Esophagus muscularis mucosa (tissue), 4 donors: Measurements from ENCODE around the gene SH3PXD2A.

Source experiments
- EP300 ChIP-seq: sonication (generic); formaldehyde crosslinking; IDR thresholded peaks from one replicate; pipeline ENCODE4 v1.6.1; 2017; ENCODE audit warnings: antibody characterized with exemption
- POLR2A ChIP-seq: fragments of 450-650 bp; IDR thresholded peaks from one replicate; pipeline ENCODE4 v1.6.1; 2017; ENCODE audit warnings: antibody characterized with exemption, moderate library complexity, mild to moderate bottlenecking, low read depth
- POLR2AphosphoS5 ChIP-seq, 2 donors: sonication (generic); formaldehyde crosslinking; IDR thresholded peaks; one replicate each; pipeline ENCODE4 v1.6.1; 2017; ENCODE audit warnings: antibody characterized with exemption in 2 of 2
- TF ChIP-seq, protein P1 (sequence below), 3 experiments: fragments of 200-600 bp in 2 of 3; fragments of 450-650 bp in 1 of 3; sonication (generic) in 2 of 3; IDR thresholded peaks; one replicate each; pipeline ENCODE4 v1.5.1; 2017 to 2019; ENCODE audit warnings: antibody characterized with exemption in 3 of 3, mild to moderate bottlenecking in 2 of 3, moderate library complexity in 1 of 3

DNA sequence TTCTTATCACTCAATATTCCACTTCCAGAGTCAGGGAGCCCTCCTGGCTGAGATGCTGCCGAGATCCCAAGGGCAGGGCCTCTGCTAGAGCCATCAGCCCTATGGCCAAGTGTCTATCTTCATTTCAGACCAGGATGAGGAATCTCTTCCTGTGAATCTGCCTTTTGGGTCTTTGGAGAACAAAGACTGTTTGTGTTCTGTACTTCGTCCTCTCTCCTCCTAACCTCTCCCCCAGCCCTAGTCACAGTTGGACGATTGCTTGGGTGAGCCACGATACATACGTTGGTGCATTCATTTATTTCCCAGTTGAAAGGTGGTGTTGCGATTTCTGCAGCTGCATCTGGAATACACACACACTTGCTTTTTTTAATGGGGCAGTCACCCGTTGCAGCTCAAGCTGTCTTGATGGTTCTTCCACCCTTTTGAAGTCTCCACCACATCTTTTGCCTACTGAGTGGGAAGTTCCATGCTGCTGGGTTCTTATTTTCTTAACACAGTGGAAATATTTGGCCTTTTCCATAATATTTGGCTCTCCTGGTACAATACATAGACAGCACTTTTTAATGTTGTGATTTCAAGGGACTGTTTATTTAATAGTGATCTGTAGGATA, 26.7 kb downstream of the SH3PXD2A start:
- TF ChIP-seq, protein P1, sequence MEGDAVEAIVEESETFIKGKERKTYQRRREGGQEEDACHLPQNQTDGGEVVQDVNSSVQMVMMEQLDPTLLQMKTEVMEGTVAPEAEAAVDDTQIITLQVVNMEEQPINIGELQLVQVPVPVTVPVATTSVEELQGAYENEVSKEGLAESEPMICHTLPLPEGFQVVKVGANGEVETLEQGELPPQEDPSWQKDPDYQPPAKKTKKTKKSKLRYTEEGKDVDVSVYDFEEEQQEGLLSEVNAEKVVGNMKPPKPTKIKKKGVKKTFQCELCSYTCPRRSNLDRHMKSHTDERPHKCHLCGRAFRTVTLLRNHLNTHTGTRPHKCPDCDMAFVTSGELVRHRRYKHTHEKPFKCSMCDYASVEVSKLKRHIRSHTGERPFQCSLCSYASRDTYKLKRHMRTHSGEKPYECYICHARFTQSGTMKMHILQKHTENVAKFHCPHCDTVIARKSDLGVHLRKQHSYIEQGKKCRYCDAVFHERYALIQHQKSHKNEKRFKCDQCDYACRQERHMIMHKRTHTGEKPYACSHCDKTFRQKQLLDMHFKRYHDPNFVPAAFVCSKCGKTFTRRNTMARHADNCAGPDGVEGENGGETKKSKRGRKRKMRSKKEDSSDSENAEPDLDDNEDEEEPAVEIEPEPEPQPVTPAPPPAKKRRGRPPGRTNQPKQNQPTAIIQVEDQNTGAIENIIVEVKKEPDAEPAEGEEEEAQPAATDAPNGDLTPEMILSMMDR (IDR thresholded peaks at IDR 0.05) = no peak
- TF ChIP-seq EP300 (no peak), POLR2A (no peak), POLR2AphosphoS5 (IDR thresholded peaks at IDR 0.05) (no peak)
